Myocyte (in vitro differentiated cells): ENCODE measurements around the gene DLG2. TPM values are rescaled to one million over a fixed set of nuclear protein-coding genes. Genes with fewer than 3 reads are reported as not detected.
A peak's percentile ranks its signal among the peaks of the same experiment; 100 is the strongest.
"Not testable (repeated sequence)": the region's sequence is repeated elsewhere in the genome, so short reads cannot be mapped to it uniquely, and the experiment has no call there.

Source experiments
- DNase-seq: peaks from one replicate; pipeline ENCODE4 v3.0.0-alpha.2; 2012; ENCODE audit warnings: low read depth
- total RNA-seq: library from RNA; depleted of rRNA; stranded (reverse); fragments of >200 nt; gene quantifications from 2 replicates; pipeline ENCODE4 v1.2.3, GENCODE V29; 2014

The DLG2 gene
- total RNA-seq, 1 donor from 2014 or later = 9.5 TPM

- DNase-seq = no peak
These were observed 1996.9 kb downstream of the DLG2 start for GRCh38 chr11:83630211-83630610.

DNA sequence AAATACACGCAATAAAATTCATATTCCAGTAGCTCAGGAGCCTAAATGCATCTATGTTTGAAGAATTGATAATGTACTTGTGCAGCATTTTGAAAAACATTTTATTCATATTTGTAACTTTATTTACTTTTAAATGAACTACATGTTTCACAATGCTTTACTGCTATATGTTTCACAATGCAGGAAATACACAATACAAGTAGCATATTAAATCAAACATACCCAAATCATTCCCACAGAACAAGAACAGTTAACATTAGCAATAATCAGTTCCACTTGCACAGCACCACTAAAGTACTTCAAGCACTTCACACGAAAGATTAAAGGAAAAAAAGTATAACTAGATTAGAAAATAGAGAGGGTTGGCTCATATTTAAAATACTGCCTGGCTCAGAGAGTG is 1997.4 kb downstream of the DLG2 start:
- DNase-seq = no peak

GRCh38 chr11:83628622-83629355 is 1998.4 kb downstream of the DLG2 start:
- no peak for DNase-seq

GRCh38 chr11:83625336-83625735 is 2001.8 kb downstream of the DLG2 start:
- no peak for DNase-seq

DNA sequence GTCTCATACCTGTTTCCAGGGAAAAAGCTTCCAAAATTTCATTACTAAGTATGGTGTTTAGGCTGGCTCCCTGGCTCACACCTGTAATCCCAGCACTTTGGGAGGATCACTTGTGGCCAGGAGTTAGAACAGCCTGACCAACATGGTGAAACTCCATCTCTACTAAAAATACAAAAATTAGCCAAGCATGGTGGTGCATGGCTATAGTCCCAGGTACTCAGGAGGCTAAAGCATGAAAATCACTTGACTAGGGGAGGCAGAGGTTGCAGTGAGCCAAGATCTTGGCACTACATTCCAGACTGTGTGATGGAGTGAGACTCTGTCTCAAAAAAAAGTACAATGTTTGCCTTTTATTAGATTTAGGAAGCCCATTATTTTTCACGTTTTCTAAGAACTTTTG is 2009.5 kb downstream of the DLG2 start:
- DNase-seq = no peak

GRCh38 chr11:83613767-83614121 is 2013.4 kb downstream of the DLG2 start:
- DNase-seq = no peak

GRCh38 chr11:83612891-83613766 is 2014.0 kb downstream of the DLG2 start:
- DNase-seq = no peak

GRCh38 chr11:83611600-83611999 is 2015.5 kb downstream of the DLG2 start:
- no peak for DNase-seq

- no peak for DNase-seq
These were observed 2016.1 kb downstream of the DLG2 start for GRCh38 chr11:83611031-83611430.

GRCh38 chr11:83609191-83609590 is 2018.0 kb downstream of the DLG2 start:
- DNase-seq = no peak

DNA sequence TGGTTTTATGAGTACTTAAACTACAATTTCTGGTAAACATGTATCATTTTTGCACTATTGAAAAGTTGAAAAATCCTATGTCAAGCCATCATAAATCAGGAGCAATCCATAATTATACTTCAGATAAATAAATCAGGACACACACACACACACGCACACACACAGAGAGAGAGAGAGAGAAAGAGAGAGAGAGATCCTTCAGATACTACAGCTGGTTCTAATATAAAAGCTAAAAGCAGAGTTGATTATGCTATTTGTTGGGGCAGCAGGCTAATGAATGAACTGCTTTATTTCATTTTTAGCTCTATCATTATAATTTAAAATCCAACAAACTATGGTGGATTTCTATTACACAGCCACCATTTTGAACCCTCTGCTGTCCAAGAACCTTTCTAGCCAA is 2018.6 kb downstream of the DLG2 start:
- no peak for DNase-seq

- no peak for DNase-seq
These were observed 2025.1 kb downstream of the DLG2 start for GRCh38 chr11:83601914-83602527.

DNA sequence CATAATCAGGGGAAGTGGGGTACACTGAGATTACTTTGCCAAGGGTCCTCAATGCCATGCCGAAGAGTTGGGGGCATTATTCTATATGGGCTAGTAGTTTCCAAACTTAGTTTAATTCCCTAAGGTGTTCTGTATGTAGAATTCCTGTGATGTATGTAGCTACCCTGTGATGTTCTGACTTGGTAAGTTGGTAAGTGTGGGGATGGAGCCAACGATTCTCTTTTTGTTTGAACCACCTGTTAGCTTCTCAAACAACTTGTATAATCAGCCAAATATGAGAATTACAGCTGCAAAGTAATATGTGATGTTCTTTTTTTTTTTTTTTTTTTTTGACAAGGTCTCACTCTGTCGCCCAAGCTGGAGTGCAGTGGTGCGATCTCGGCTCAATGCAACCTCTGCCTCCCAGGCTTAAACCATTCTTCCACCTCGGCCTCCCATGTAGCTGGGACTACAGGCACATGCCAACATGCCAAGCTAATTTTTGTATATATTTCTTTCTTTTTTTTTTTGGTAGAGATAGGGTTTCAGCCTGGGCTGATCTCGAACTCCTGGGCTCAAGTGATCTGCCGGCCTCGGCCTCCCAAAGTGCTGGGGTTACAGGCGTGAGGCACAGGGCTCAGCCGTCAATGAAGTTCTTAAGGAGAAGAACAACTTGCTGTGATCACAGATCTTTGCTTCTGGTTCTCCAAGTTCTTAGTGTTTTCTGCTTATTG is 2025.8 kb downstream of the DLG2 start:
- DNase-seq = no peak

GRCh38 chr11:83600661-83601060 is 2026.5 kb downstream of the DLG2 start:
- DNase-seq = no peak

DNA sequence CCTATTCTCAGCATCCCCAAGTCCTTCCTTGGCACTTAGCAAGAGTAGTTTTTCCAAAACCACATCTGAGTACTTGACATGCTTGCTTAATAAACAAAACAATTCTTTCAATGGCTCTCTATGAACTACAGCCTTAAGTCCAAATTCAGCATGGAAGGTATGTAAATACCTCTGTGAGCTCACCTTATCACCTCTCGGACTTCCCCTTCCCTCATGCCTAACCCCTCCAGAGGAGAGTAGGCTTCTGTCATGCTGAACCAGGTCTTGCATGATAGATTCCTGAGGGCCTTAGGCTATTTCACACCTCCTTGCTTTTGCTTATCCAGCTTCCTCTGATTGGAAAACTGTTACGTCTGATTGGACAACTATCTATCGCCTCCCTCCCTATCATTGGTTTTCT is 2028.1 kb downstream of the DLG2 start:
- DNase-seq = no peak

DNA sequence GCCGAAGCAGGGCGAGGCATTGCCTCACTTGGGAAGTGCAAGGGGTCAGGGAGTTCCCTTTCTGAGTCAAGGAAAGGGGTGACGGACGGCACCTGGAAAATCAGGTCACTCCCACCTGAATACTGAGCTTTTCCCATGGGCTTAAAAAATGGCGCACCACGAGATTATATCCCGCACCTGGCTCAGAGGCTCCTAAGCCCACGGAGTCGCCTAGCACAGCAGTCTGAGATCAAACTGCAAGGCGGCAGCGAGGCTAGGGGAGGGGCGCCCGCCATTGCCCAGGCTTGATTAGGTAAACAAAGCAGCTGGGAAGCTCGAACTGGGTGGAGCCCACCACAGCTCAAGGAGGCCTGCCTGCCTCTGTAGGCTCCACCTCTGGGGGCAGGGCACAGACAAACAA is 2039.3 kb downstream of the DLG2 start:
- DNase-seq = not testable (repeated sequence)

DNA sequence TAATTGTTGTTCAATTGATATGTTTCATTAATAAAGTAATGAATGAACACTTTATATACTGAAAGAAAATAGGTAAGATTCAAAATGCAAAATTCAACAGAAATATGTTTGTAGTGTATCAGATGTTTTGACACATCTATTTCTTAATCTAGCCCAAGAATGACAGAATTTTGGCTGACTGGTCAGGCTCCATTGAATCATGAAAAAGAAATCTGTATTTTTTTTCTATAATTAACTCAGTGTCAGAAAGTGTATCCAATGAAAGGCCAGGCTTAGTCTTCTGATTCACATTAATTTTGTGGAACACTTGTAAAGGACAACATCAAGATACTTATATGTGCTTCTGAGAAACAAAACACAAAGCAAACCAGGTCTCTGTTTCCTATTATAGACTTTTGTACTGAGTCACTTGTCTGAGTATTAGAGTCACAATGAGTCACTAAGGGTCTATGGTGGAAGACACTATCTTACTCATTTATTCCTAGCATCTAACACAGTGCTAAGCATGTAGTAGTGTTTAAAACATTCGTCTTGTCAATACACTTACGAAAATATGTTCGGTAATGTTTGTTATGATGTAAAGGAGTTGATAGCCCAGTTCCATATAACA is 2043.3 kb downstream of the DLG2 start:
- DNase-seq = peak; percentile 38

DNA sequence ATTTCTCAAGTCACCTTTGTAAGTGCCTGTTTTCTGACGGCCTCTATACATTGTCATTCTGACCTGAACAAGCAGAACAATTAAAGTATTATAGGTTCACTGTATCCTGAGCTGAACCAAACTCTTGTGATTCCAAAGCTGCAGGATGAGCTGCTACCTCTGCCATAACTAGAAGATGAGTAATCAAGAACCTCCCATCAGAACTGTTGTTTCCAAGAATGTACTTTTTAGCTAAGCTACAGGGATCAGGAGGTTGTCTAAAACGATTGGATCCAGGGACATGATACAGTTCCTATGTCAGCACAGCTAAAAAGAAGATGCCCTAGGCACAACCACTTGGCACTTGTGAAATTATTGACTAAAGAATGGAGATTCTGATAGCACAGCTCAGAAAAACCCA is 2052.6 kb downstream of the DLG2 start:
- DNase-seq = no peak

DNA sequence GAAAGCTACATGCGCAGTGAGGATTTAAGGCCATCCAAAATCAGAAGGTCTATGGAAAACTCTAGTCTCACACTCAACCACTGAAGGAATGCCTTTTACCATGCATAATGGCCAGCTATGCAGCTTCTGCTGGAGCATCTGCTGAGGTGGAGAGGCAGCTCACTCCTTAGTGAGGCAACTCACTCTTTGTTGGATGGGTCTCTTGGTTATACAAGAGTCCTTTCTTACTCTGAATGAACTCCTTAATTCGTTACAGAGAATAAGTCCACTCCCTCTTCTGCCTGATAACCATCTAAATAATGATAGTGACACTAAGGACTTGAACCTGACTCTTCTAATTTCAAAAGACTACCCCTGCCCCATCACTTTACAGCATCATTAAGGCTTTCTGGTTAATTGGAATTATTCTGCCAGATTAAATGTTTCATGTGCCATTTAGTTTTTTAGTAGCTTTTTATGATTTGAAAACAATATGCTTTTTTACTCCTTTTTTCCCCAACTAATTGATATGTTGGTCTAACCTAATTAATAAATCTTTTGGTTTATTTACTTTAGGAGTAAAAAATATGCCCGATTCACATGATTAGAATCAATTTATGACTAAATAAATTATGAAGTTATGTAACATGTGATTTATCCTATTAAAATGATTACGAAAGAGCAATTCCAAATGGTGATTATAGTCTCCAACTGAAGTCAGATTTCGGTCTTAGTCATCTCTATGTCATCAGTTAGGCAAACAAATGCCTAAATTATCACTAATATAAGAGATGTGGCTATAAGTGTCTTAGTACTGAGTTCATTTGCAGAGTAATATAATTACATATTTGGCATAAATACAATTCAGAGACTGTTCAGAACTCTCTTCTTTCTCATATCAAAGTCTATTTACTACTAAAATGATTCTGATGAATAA is 2054.3 kb downstream of the DLG2 start:
- DNase-seq = no peak

DNA sequence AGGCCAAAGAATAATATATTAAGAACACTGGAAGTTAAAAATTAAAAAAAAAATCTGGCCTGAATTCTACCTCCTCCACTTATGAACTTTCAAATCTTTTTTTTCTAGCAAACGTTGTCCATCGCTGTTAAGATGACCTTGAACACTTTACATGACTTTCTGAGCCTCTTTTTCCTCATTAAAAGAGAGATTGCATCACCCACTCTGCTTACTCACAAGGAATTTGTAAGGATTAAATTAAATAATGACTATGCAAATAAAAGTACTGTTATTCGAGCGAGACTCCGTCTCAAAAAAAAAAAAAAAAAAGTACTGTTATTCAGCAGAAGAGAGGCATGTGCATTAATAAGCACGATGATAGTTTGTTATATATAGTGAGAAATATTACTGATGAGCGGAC is 2055.8 kb downstream of the DLG2 start:
- no peak for DNase-seq
